ENCODE measurements around the gene LRP10. TPM values are rescaled to one million over a fixed set of nuclear protein-coding genes. Genes with fewer than 3 reads are reported as not detected.
A peak's percentile ranks its signal among the peaks of the same experiment; 100 is the strongest.

Gene LRP10
- total RNA-seq, 4 donors from 2014 or later: 97.8 to 170 (median 157) TPM

- no peak overlapping the region for H3K4me3 ChIP-seq
- peaks cover 35% of the 10 kb centered on the region for H3K4me1 ChIP-seq
- WGBS: 83% methylated on average over 8 of the region's 8 CpGs
- no peaks in the 10 kb centered on the region for H3K9me3 ChIP-seq
- peaks cover 14% of the 10 kb centered on the region for H3K36me3 ChIP-seq
- no peak overlapping the region for H3K27ac ChIP-seq
- DNase-seq (ENCODE audit: low spot score in 2 of 2): no peak
- TF ChIP-seq POLR2AphosphoS5 (IDR thresholded peaks at IDR 0.05): peak in 1 of 3 donors; percentile 40
- TF ChIP-seq, protein P1, sequence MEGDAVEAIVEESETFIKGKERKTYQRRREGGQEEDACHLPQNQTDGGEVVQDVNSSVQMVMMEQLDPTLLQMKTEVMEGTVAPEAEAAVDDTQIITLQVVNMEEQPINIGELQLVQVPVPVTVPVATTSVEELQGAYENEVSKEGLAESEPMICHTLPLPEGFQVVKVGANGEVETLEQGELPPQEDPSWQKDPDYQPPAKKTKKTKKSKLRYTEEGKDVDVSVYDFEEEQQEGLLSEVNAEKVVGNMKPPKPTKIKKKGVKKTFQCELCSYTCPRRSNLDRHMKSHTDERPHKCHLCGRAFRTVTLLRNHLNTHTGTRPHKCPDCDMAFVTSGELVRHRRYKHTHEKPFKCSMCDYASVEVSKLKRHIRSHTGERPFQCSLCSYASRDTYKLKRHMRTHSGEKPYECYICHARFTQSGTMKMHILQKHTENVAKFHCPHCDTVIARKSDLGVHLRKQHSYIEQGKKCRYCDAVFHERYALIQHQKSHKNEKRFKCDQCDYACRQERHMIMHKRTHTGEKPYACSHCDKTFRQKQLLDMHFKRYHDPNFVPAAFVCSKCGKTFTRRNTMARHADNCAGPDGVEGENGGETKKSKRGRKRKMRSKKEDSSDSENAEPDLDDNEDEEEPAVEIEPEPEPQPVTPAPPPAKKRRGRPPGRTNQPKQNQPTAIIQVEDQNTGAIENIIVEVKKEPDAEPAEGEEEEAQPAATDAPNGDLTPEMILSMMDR (IDR thresholded peaks at IDR 0.05): no peak
- no peak for TF ChIP-seq POLR2A (IDR thresholded peaks at IDR 0.05)
- no peaks in the 10 kb centered on the region for H3K27me3 ChIP-seq
Measured at GRCh38 chr14:22915886-22916521, 44.5 kb downstream of the LRP10 start.

- H3K4me1 ChIP-seq: peaks cover 35% of the 10 kb centered on the region
- peak within 1 kb of the TSS; percentile 79 for H3K4me3 ChIP-seq
- H3K9me3 ChIP-seq: no peaks in the 10 kb centered on the region
- WGBS: under 1% methylated on average over 34 of the region's 46 CpGs
- peaks cover 34% of the 10 kb centered on the region for H3K36me3 ChIP-seq
- DNase-seq (ENCODE audit: low spot score in 2 of 2): peak; percentile 100
- H3K27me3 ChIP-seq: no peaks in the 10 kb centered on the region
- TF ChIP-seq, protein P1 (IDR thresholded peaks at IDR 0.05): no peak
- TF ChIP-seq POLR2A (IDR thresholded peaks at IDR 0.05): peak in 1 of 2 donors; percentile 93
- TF ChIP-seq EP300 (IDR thresholded peaks at IDR 0.05): no peak
- TF ChIP-seq POLR2AphosphoS5 (IDR thresholded peaks at IDR 0.05): peak; percentile 69 to 77 (median 73)
- H3K27ac ChIP-seq: peak within 1 kb of the TSS; percentile 99
Measured at GRCh38 chr14:22918804-22919600, 47.5 kb downstream of the LRP10 start, which contains the start of gene RBM23. Gene RBM23 (minus strand): TSS chr14:22919149.

GRCh38 chr14:22919601-22919921, 48.0 kb downstream of the LRP10 start:
- no peak for DNase-seq (ENCODE audit: low spot score in 2 of 2)
- WGBS: 11% methylated on average over 10 of the region's 10 CpGs
- Histone ChIP-seq H3K36me3 (peaks cover 40% of the 10 kb centered on the region), H3K4me1 (peaks cover 35% of the 10 kb centered on the region), H3K9me3 (no peaks in the 10 kb centered on the region), H3K27ac (peak overlapping the region; percentile 87), H3K4me3 (peak overlapping the region; percentile 79), H3K27me3 (no peaks in the 10 kb centered on the region)
- TF ChIP-seq POLR2AphosphoS5 (IDR thresholded peaks at IDR 0.05): no peak
- TF ChIP-seq, protein P1 (IDR thresholded peaks at IDR 0.05): no peak
- TF ChIP-seq EP300 (IDR thresholded peaks at IDR 0.05): no peak
- no peak for TF ChIP-seq POLR2A (IDR thresholded peaks at IDR 0.05)

DNA sequence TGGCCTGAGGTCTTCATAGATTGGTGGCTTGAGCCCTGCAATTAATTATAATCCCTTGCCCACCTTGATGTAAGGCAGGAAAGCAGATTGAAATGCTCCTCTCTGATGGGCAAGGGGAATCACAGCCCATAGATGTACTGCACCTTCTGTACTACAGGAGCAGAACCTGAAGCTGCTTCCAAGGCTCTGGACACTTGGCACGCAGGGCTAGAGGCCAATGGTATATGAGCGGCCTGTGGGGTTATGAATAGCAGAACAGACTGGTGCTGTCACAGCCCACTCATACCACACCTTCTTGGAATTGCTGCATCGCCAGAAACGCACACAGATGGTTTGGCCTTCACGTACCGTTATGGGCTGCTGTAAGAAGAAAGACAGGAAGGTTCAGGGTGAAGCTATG, 49.2 kb downstream of the LRP10 start:
- no peak overlapping the region for H3K4me3 ChIP-seq
- no peak overlapping the region for H3K27ac ChIP-seq
- no peak for DNase-seq (ENCODE audit: low spot score in 2 of 2)
- no peaks in the 10 kb centered on the region for H3K9me3 ChIP-seq
- TF ChIP-seq EP300 (IDR thresholded peaks at IDR 0.05) (no peak), POLR2AphosphoS5 (IDR thresholded peaks at IDR 0.05) (no peak), POLR2A (IDR thresholded peaks at IDR 0.05) (no peak)
- TF ChIP-seq, protein P1 (IDR thresholded peaks at IDR 0.05): no peak
- H3K36me3 ChIP-seq: peaks cover 51% of the 10 kb centered on the region
- no peaks in the 10 kb centered on the region for H3K27me3 ChIP-seq
- H3K4me1 ChIP-seq: peaks cover 33% of the 10 kb centered on the region
- 62% methylated on average over 6 of the region's 6 CpGs for WGBS

DNA sequence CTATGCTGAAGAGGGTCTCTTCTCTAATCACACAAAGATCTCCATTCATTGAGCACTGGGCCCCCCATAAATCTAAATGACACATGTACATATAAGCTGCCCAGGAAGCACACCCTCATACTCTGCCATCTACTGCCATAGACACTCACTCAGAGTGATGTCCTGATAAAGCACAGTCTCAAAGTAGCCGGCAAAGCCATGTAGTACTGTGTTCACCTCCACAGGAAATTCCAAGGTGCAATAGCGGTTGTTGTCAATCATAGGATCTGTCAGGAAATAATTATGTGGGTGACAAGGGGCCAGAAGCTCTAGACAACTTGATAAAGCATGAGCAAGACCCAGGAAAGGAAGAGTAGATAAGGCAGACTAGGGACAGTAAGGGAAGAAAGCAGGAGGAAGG, 50.8 kb downstream of the LRP10 start:
- H3K27me3 ChIP-seq: no peaks in the 10 kb centered on the region
- H3K4me3 ChIP-seq: no peak overlapping the region
- H3K9me3 ChIP-seq: no peaks in the 10 kb centered on the region
- DNase-seq (ENCODE audit: low spot score in 2 of 2): no peak
- H3K36me3 ChIP-seq: peaks cover 60% of the 10 kb centered on the region
- TF ChIP-seq POLR2A (IDR thresholded peaks at IDR 0.05) (no peak), EP300 (IDR thresholded peaks at IDR 0.05) (no peak), POLR2AphosphoS5 (IDR thresholded peaks at IDR 0.05) (no peak)
- TF ChIP-seq, protein P1 (IDR thresholded peaks at IDR 0.05): no peak
- peaks cover 19% of the 10 kb centered on the region for H3K4me1 ChIP-seq
- 93% methylated on average over 2 of the region's 2 CpGs for WGBS
- H3K27ac ChIP-seq: no peak overlapping the region
